HepG2 (cell line): ENCODE measurements around the gene SLC25A38.

ENCODE experiments used
- KLF9 ChIP-seq: IDR thresholded peaks from 2 replicates; pipeline ENCODE4 v1.6.1; 2016; ENCODE audit warnings: low read depth
- MED13 ChIP-seq: sonication (generic); formaldehyde crosslinking; IDR thresholded peaks from 2 replicates; pipeline ENCODE4 v1.5.0; 2020; ENCODE audit warnings: missing genetic modification reagents
- PCBP2 ChIP-seq: fragments of 200-400 bp; formaldehyde crosslinking; optimal IDR thresholded peaks from 2 replicates; pipeline ENCODE3; 2018; ENCODE audit warnings: low read length, low read depth; ENCODE audit not compliant: poor library complexity, severe bottlenecking
- RAD21 ChIP-seq: fragments of 450-650 bp; formaldehyde crosslinking; IDR thresholded peaks from 2 replicates; pipeline ENCODE4 v1.5.0; 2020; ENCODE audit warnings: mild to moderate bottlenecking
- SMC3 ChIP-seq: IDR thresholded peaks from 2 replicates; pipeline ENCODE4 v1.6.1; 2011; ENCODE audit warnings: low read length, improper control_type of control experiment
- ZNF660 ChIP-seq: sonication (generic); formaldehyde crosslinking; IDR thresholded peaks from 2 replicates; pipeline ENCODE4 v1.5.1; 2020; ENCODE audit warnings: mild to moderate bottlenecking, low read depth, missing genetic modification reagents, borderline replicate concordance
- TF ChIP-seq, protein P1 (sequence below): sonication (generic); formaldehyde crosslinking; IDR thresholded peaks from 2 replicates; pipeline ENCODE4 v1.5.0; 2020; ENCODE audit warnings: mild to moderate bottlenecking, missing genetic modification reagents, moderate library complexity

GRCh38 chr3:39385456-39386090 lies 2.4 kb downstream of the SLC25A38 start:
- no peak for TF ChIP-seq PCBP2
- no peak for TF ChIP-seq ZNF660
- TF ChIP-seq SMC3: no peak
- no peak for TF ChIP-seq MED13 (CRISPR knock-in tag)
- no peak for TF ChIP-seq RAD21
- TF ChIP-seq, protein P1, sequence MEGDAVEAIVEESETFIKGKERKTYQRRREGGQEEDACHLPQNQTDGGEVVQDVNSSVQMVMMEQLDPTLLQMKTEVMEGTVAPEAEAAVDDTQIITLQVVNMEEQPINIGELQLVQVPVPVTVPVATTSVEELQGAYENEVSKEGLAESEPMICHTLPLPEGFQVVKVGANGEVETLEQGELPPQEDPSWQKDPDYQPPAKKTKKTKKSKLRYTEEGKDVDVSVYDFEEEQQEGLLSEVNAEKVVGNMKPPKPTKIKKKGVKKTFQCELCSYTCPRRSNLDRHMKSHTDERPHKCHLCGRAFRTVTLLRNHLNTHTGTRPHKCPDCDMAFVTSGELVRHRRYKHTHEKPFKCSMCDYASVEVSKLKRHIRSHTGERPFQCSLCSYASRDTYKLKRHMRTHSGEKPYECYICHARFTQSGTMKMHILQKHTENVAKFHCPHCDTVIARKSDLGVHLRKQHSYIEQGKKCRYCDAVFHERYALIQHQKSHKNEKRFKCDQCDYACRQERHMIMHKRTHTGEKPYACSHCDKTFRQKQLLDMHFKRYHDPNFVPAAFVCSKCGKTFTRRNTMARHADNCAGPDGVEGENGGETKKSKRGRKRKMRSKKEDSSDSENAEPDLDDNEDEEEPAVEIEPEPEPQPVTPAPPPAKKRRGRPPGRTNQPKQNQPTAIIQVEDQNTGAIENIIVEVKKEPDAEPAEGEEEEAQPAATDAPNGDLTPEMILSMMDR (CRISPR knock-in tag): no peak
- TF ChIP-seq KLF9: no peak
